DND-41 (cell line): ENCODE measurements around the gene MSL3B.

Experiments used
- ATAC-seq: fragments of 200-7000 bp; cut with Tn5 transposase; 3 replicates; pipeline ENCODE4 v1.9.1; 2021; ENCODE audit warnings: low read depth; ENCODE audit not compliant: insufficient read depth
- DNase-seq: peaks from one replicate; pipeline ENCODE4 v3.0.0-alpha.2; 2020
- H2AFZ ChIP-seq: 2 replicates; pipeline ENCODE4 v1.6.0; 2012; ENCODE audit warnings: low read depth, low read length
- H3K27ac ChIP-seq: 2 replicates; pipeline ENCODE4 v1.5.1; 2012; ENCODE audit warnings: low read length, inconsistent platforms
- H3K27me3 ChIP-seq: fragments of 200-600 bp; sonication (generic); 2 replicates; pipeline ENCODE4 v1.6.0; 2012; ENCODE audit warnings: low read length, mild to moderate bottlenecking, inconsistent platforms; ENCODE audit not compliant: insufficient read depth, poor library complexity
- H3K36me3 ChIP-seq: 2 replicates; pipeline ENCODE4 v1.5.1; 2012; ENCODE audit warnings: low read length, inconsistent platforms; ENCODE audit not compliant: insufficient read depth
- H3K4me1 ChIP-seq: 2 replicates; pipeline ENCODE4 v1.5.1; 2012; ENCODE audit warnings: mild to moderate bottlenecking, low read length; ENCODE audit not compliant: insufficient read depth
- H3K4me2 ChIP-seq: 2 replicates; pipeline ENCODE4 v1.6.0; 2012; ENCODE audit warnings: mild to moderate bottlenecking, moderate library complexity, low read length, inconsistent platforms; ENCODE audit not compliant: insufficient read depth
- H3K4me3 ChIP-seq, 2 experiments: fragments of 200-600 bp in 1 of 2; shearing (Covaris generic) in 1 of 2; 2 replicates each; pipeline ENCODE4 v1.5.1; 2012 to 2016; ENCODE audit warnings: inconsistent platforms in 2 of 2, low read length in 2 of 2, mild to moderate bottlenecking in 2 of 2, low read depth in 1 of 2, moderate library complexity in 1 of 2
- H3K79me2 ChIP-seq: 2 replicates; pipeline ENCODE4 v1.6.0; 2012; ENCODE audit warnings: low read length, inconsistent platforms; ENCODE audit not compliant: insufficient read depth
- H3K9ac ChIP-seq: 2 replicates; pipeline ENCODE4 v1.6.0; 2012; ENCODE audit warnings: low read depth, mild to moderate bottlenecking, inconsistent platforms, low read length, moderate library complexity
- H3K9me3 ChIP-seq: 2 replicates; pipeline ENCODE4 v1.5.1; 2012; ENCODE audit warnings: low read length, moderate library complexity, mild to moderate bottlenecking, inconsistent platforms; ENCODE audit not compliant: insufficient read depth, severe bottlenecking
- H4K20me1 ChIP-seq: 2 replicates; pipeline ENCODE4 v1.6.0; 2012; ENCODE audit warnings: low read length; ENCODE audit not compliant: insufficient read depth
- EZH2 ChIP-seq: IDR thresholded peaks from 3 replicates; pipeline ENCODE4 v1.6.1; 2012; ENCODE audit warnings: borderline replicate concordance, low read depth, mild to moderate bottlenecking, moderate library complexity, low read length, inconsistent platforms; ENCODE audit not compliant: severe bottlenecking
- TF ChIP-seq, protein P1 (sequence below): IDR thresholded peaks from 2 replicates; pipeline ENCODE4 v1.5.1; 2012; ENCODE audit warnings: borderline replicate concordance, low read length, moderate library complexity, mild to moderate bottlenecking; ENCODE audit not compliant: poor library complexity, severe bottlenecking; ENCODE audit errors: extremely low read depth

Gene MSL3B

DNA sequence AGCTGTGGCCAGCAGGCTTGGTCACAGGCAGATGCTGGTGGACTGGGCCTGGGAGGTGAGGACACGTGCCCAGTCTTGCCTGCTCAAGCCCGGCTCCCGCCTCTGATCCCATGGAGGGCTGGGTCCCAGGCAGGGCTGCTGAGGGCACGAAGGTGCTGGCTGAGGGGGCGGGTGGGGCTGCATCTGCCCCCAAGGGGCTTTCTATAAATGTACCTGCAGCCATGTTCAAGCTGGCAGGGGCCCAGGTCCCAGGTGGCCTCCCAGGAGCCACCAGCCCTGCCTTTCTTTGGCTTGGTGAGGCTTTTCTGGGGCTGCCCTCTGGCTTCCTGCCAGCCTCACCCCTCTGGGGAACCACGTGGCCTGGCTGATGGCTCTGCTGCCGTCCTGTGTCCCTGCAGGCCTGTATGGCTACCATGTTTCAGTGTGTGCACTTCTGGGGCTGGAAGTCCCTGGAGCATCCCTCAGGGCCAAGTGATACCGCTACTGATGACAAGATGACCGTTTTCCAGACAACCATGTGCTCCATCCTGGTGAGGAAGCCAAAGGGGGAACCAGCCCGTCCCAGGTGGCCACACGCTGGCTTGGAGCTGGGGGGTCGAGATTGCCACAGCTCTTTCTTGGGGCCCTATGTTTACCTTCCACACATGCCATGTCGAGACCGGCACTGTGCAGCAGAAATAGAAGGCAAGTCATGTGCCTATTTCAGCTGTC is 37.0 kb downstream of the MSL3B start:
- Histone ChIP-seq H3K27ac (no peak overlapping the region), H3K9ac (no peak overlapping the region), H3K4me1 (no peaks in the 10 kb centered on the region), H3K27me3 (no peaks in the 10 kb centered on the region), H3K4me2 (no peak overlapping the region), H3K9me3 (no peaks in the 10 kb centered on the region), H4K20me1 (peaks cover 12% of the 10 kb centered on the region), H3K4me3 (no peak overlapping the region), H2AFZ (no peak overlapping the region), H3K36me3 (peaks cover 31% of the 10 kb centered on the region), H3K79me2 (peaks cover 6% of the 10 kb centered on the region; the same call in 1 of the 2 replicates)
- DNase-seq (no peak), ATAC-seq (no peak)
- no peak for TF ChIP-seq EZH2
- TF ChIP-seq, protein P1, sequence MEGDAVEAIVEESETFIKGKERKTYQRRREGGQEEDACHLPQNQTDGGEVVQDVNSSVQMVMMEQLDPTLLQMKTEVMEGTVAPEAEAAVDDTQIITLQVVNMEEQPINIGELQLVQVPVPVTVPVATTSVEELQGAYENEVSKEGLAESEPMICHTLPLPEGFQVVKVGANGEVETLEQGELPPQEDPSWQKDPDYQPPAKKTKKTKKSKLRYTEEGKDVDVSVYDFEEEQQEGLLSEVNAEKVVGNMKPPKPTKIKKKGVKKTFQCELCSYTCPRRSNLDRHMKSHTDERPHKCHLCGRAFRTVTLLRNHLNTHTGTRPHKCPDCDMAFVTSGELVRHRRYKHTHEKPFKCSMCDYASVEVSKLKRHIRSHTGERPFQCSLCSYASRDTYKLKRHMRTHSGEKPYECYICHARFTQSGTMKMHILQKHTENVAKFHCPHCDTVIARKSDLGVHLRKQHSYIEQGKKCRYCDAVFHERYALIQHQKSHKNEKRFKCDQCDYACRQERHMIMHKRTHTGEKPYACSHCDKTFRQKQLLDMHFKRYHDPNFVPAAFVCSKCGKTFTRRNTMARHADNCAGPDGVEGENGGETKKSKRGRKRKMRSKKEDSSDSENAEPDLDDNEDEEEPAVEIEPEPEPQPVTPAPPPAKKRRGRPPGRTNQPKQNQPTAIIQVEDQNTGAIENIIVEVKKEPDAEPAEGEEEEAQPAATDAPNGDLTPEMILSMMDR: no peak

DNA sequence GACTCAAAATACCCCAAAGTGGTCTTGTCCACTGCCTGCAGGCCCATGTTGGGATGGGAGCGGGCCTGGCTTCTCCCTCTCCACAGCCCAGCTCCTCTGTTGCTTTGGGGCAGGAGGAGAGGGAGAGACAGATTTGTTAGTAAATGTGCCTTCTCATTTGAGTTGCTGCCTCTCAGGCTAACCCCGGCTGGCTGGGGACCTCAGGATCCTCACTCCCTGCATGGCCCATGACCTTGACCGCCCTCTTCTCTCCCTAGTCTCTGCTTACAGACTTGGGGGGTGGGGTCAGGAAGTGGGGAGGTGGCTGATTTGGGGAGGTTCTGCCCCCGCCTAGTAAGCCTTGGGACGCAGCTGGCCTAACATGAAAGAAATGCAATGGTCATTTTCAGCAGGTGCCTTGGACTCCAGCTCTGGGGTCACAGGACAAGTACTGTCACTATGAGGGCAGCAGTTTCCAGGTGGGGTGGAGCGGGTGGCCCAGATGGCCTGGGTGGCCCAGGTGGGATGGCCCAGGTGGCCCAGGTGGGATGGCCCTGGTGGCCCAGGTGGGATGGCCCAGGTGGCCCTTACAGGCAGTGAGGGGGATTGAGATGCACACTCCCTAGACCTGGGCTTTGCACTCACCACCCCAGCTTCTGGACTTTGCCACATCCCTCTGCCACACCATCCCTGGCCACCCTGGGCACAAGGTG is 37.9 kb downstream of the MSL3B start:
- ATAC-seq (no peak), DNase-seq (peak; percentile 3)
- peaks cover 22% of the 10 kb centered on the region for H3K36me3 ChIP-seq
- H3K27me3 ChIP-seq: no peaks in the 10 kb centered on the region
- TF ChIP-seq, protein P1: no peak
- no peak for TF ChIP-seq EZH2
- no peak overlapping the region for H3K9ac ChIP-seq
- H2AFZ ChIP-seq: no peak overlapping the region
- no peaks in the 10 kb centered on the region for H3K79me2 ChIP-seq
- H3K4me3 ChIP-seq: no peak overlapping the region
- peaks cover 4% of the 10 kb centered on the region for H4K20me1 ChIP-seq
- no peak overlapping the region for H3K27ac ChIP-seq
- H3K9me3 ChIP-seq: no peaks in the 10 kb centered on the region
- H3K4me2 ChIP-seq: no peak overlapping the region
- H3K4me1 ChIP-seq: no peaks in the 10 kb centered on the region

DNA sequence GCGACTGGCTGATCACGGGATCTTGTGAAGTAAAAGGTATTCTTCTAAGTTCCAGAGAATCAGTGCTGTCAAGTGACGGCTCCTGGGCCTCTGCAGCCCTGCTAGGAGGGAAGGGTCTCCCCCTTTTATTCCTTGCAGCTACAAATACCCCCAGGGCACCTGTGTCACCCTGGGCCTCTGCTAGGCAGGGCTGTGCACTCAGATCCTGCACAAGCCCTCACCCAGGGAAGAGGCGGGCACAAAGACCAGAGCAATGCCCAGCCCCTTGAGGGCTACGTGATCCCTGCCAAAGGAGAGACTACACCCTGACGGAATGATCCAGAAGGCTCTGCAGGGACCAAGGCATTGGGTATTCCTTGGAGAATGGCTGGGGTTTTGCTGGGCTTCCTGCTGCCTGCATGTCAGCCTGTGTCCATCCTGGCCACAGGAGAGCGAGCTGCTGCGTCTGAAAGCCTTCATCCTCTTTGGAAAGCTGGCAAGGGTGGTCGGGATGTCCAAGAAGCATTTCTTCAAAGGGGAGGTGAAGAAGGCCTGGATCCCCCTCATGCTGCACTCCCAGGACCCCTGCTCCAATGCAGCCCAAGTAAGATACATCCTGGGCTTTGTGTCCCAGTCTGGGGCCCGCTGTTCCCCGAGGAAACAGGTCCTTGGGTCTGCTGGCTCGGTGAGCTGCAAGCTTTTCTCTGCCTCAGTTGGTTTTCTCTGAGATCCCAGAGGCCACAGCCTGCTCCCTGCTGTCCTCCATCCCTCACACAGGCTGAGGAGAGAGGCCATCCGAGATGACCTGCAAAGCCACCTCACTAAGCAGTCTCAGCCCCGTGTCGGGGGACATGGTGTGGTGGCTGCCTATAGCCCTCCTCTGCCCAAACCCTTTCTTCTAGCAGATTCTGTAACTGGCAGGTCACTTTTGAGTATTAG is 38.7 kb downstream of the MSL3B start:
- H3K9ac ChIP-seq: no peak overlapping the region
- no peak for ATAC-seq
- no peak overlapping the region for H2AFZ ChIP-seq
- no peak overlapping the region for H3K4me3 ChIP-seq
- H3K4me1 ChIP-seq: no peaks in the 10 kb centered on the region
- H3K27ac ChIP-seq: no peak overlapping the region
- peaks cover 2% of the 10 kb centered on the region; the same call in 1 of the 2 replicates for H4K20me1 ChIP-seq
- DNase-seq: no peak
- H3K9me3 ChIP-seq: no peaks in the 10 kb centered on the region
- H3K4me2 ChIP-seq: no peak overlapping the region
- TF ChIP-seq, protein P1: no peak
- TF ChIP-seq EZH2: no peak
- H3K27me3 ChIP-seq: no peaks in the 10 kb centered on the region
- H3K36me3 ChIP-seq: peaks cover 13% of the 10 kb centered on the region; the same call in 1 of the 2 replicates
- H3K79me2 ChIP-seq: no peaks in the 10 kb centered on the region
